Prostate gland (tissue), 2 donors: ENCODE measurements around the gene KIAA0753. TPM values are rescaled to one million over a fixed set of nuclear protein-coding genes. Genes with fewer than 3 reads are reported as not detected.
A peak's percentile ranks its signal among the peaks of the same experiment; 100 is the strongest.

Experiments
- DNase-seq: peaks from one replicate; pipeline ENCODE4 v3.0.0-alpha.2; 2019; ENCODE audit warnings: low spot score
- H3K27ac ChIP-seq, 2 donors: fragments of 200-600 bp; sonication (generic); 2 replicates each; pipeline ENCODE4 v1.5.1; 2017 to 2019
- H3K27me3 ChIP-seq: fragments of 200-600 bp; sonication (generic); replicated peaks from 2 replicates; pipeline ENCODE4 v1.5.1; 2019; ENCODE audit not compliant: insufficient read depth
- H3K36me3 ChIP-seq, 2 donors: fragments of 200-600 bp; sonication (generic); 1 replicate in 1 of 2; 2 replicates in 1 of 2; pipeline versions ENCODE4 v1.5.1 to v1.8.1; 2017 to 2019
- H3K4me1 ChIP-seq: fragments of 200-600 bp; sonication (generic); replicated peaks from 2 replicates; pipeline ENCODE4 v1.5.1; 2019
- H3K4me3 ChIP-seq, 2 donors: fragments of 200-600 bp; sonication (generic); 2 replicates each; pipeline ENCODE4 v1.5.1; 2017 to 2019
- H3K9me3 ChIP-seq: fragments of 200-600 bp; sonication (generic); 2 replicates; pipeline ENCODE4 v1.5.1; 2017
- CTCF ChIP-seq, 4 experiments: fragments of 200-600 bp in 2 of 4; fragments of 450-650 bp in 2 of 4; sonication (generic) in 2 of 4; IDR thresholded peaks; 1 replicate in 3 of 4; 2 replicates in 1 of 4; pipeline ENCODE4 v1.5.1; 2016 to 2019; ENCODE audit warnings: antibody characterized with exemption in 4 of 4, mild to moderate bottlenecking in 2 of 4, moderate library complexity in 2 of 4
- POLR2A ChIP-seq: fragments of 450-650 bp; IDR thresholded peaks from one replicate; pipeline ENCODE4 v1.6.1; 2016; ENCODE audit warnings: antibody characterized with exemption, mild to moderate bottlenecking
- POLR2AphosphoS5 ChIP-seq: sonication (generic); formaldehyde crosslinking; IDR thresholded peaks from one replicate; pipeline ENCODE4 v1.6.1; 2017; ENCODE audit warnings: antibody characterized with exemption
- WGBS: methylation state at CpG from one replicate; pipeline ENCODE4 v1.1.5; 2018; 5-methylcytosine and 5-hydroxymethylcytosine counted together
- intact Hi-C: fragments of 100-400 bp; cut with DNase I; formaldehyde crosslinking; loops from one replicate; pipeline ENCODE4 v1.14.2; 2022
- total RNA-seq, 2 donors: library from RNA; depleted of rRNA; stranded (reverse); fragments of >200 nt; gene quantifications; one replicate each; pipeline ENCODE4 v1.1.0, GENCODE V29; 2016

KIAA0753 gene
- total RNA-seq, 2 donors from 2014 or later: 17.2 to 28.3 TPM

GRCh38 chr17:6639014-6639585 is 1.4 kb downstream of the KIAA0753 start:
- Histone ChIP-seq H3K4me3 (peak overlapping the region; percentile 65 to 89), H3K36me3 (no peaks in the 10 kb centered on the region), H3K27ac (no peak overlapping the region), H3K27me3 (no peaks in the 10 kb centered on the region), H3K4me1 (peaks cover 21% of the 10 kb centered on the region), H3K9me3 (no peaks in the 10 kb centered on the region)
- intact Hi-C loops: no loop called here
- 22% methylated on average over 14 of the region's 15 CpGs for WGBS
- no peak for DNase-seq
- TF ChIP-seq CTCF (IDR thresholded peaks at IDR 0.05) (no peak), POLR2A (no peak)

GRCh38 chr17:6638046-6638908 is 2.2 kb downstream of the KIAA0753 start:
- H3K4me1 ChIP-seq: peaks cover 21% of the 10 kb centered on the region
- no peak overlapping the region for H3K27ac ChIP-seq
- H3K36me3 ChIP-seq: no peaks in the 10 kb centered on the region
- no peak for TF ChIP-seq CTCF (IDR thresholded peaks at IDR 0.05)
- no peak for TF ChIP-seq POLR2AphosphoS5
- no peak for TF ChIP-seq POLR2A
- intact Hi-C loops: no loop called here
- WGBS: 84% methylated on average over 24 of the region's 24 CpGs
- no peak for DNase-seq
- H3K9me3 ChIP-seq: no peaks in the 10 kb centered on the region
- H3K4me3 ChIP-seq: no peak overlapping the region
- H3K27me3 ChIP-seq: no peaks in the 10 kb centered on the region

GRCh38 chr17:6637458-6637840 is 3.1 kb downstream of the KIAA0753 start:
- WGBS: 87% methylated on average over 6 of the region's 6 CpGs
- TF ChIP-seq CTCF (IDR thresholded peaks at IDR 0.05): no peak
- no peak for TF ChIP-seq POLR2AphosphoS5
- no peak for TF ChIP-seq POLR2A
- DNase-seq: no peak
- Histone ChIP-seq H3K36me3 (no peaks in the 10 kb centered on the region), H3K9me3 (no peaks in the 10 kb centered on the region), H3K27ac (no peak overlapping the region), H3K4me3 (no peak overlapping the region), H3K4me1 (peaks cover 21% of the 10 kb centered on the region), H3K27me3 (no peaks in the 10 kb centered on the region)
- intact Hi-C loops: no loop called here

- intact Hi-C loops: no loop called here
- 84% methylated on average over 17 of the region's 17 CpGs for WGBS
- TF ChIP-seq POLR2A (no peak), POLR2AphosphoS5 (no peak), CTCF (IDR thresholded peaks at IDR 0.05) (no peak)
Observed at GRCh38 chr17:6636616-6637457, 3.7 kb downstream of the KIAA0753 start.

More at GRCh38 chr17:6636616-6637457, 3.7 kb downstream of the KIAA0753 start:
- no peaks in the 10 kb centered on the region for H3K9me3 ChIP-seq
- H3K27ac ChIP-seq: no peak overlapping the region
- no peaks in the 10 kb centered on the region for H3K36me3 ChIP-seq
- no peaks in the 10 kb centered on the region for H3K27me3 ChIP-seq
- peaks cover 19% of the 10 kb centered on the region for H3K4me1 ChIP-seq
- no peak overlapping the region for H3K4me3 ChIP-seq
- DNase-seq: no peak
